GM12865 (cell line): ENCODE measurements around the gene RIT2.

ENCODE experiments used
- DNase-seq: peaks from one replicate; pipeline ENCODE4 v3.0.0; 2010; ENCODE audit warnings: low read depth
- H3K4me3 ChIP-seq: 2 replicates; pipeline ENCODE4 v1.5.1; 2011; ENCODE audit warnings: mild to moderate bottlenecking, low read depth, low read length, control low read depth
- CTCF ChIP-seq: IDR thresholded peaks from 2 replicates; pipeline ENCODE4 v1.5.1; 2011; ENCODE audit warnings: low read length, control low read depth, low read depth, inconsistent platforms; ENCODE audit not compliant: insufficient read depth; ENCODE audit errors: missing control alignments

The RIT2 gene

DNA sequence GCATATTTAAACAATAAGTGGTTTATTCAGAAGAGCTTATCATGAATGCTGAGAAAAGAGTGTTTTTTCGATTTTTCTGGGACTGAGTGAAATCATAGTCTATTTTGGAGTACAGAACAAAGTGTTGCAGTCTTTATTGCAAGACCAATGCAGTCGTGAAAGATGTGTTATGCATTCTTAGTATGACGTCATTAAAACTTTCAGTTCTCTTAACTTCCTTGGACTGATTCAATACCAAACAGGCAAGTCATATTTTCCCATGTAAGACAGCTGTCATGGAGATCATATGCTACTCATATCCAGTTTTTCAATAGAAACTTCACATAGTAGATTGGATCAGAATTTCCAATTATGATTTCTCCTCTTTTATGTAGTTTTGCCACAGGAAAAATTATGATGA, 92.6 kb downstream of the RIT2 start:
- TF ChIP-seq CTCF: no peak
- no peak overlapping the region for H3K4me3 ChIP-seq
- DNase-seq: no peak

DNA sequence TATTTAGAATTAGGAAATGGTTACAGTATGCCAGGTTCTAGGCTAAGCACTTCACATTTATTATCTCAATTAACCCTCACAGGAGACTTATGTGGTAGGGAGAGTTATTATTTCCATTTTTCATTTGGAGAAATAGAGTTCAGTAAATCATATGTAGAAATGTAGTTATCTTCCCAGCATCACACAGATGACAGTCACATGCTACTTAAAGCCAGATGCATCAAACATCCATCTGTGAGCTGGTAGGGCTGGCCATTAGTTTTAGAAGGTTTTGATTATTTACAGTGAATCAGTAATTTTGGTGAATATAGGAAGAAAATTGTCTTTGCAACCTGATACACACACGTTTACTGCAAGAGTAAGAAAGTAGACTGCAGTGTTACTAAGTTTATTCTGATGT, 97.9 kb downstream of the RIT2 start:
- no peak for TF ChIP-seq CTCF
- no peak overlapping the region for H3K4me3 ChIP-seq
- DNase-seq: no peak

DNA sequence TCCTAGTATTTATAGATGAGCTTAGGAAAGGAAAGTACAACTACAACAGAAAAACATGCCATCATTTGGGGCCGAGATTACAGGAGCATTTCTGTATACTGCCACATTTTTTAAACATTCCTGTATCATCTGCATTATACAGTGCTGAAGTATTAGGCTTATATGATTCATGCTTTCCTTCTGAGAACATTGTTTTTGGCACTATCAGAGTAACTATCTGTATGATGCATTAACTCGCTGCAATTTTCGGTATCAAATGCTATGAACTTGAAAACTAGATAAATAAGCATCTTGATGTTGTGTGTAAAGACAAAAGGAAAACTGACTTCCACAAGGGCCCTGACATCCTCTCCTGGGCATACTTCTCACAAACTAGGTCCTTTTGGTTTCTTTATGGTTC, 102.0 kb downstream of the RIT2 start:
- H3K4me3 ChIP-seq: no peak overlapping the region
- DNase-seq: no peak
- TF ChIP-seq CTCF: no peak

GRCh38 chr18:43012951-43013350, 102.5 kb downstream of the RIT2 start:
- no peak for DNase-seq
- no peak overlapping the region for H3K4me3 ChIP-seq
- no peak for TF ChIP-seq CTCF

DNA sequence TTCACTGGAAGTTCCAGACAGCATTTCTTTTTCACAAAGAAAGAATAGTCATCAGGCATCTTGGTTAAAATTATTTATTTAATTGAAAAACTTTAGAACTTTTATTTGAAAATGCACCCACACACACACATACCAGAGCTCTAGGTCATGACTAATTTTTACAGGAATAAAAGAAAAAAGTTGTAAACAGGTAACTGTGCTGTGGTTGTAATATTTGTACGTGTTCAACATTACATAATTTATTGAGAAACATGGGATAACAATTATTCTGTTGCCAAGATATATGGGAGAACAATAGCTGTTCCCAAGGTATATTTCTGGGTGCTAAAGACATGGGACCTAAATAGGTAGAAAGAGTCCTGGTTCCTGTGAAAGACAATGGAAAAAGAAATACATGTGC, 104.9 kb downstream of the RIT2 start:
- no peak overlapping the region for H3K4me3 ChIP-seq
- no peak for DNase-seq
- TF ChIP-seq CTCF: no peak

DNA sequence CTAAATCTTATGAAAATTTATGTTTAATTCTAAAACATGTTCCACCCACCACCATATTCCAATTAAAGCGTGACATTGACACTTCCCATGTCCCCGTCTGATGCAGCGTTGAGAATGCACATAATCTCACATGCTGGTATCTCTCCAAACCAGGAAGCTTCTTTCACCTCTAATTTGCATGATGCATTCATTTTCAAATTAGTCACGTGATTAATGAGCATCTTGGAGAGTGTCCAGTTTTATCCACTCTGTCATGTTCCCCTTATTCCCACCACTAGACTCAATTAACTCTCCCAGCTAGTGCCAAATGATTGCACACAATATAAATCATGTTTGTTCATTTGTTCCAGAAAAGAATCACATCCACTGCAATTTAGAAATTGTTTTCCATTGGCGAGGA, 105.8 kb downstream of the RIT2 start:
- no peak for DNase-seq
- no peak overlapping the region for H3K4me3 ChIP-seq
- TF ChIP-seq CTCF: no peak

GRCh38 chr18:43007365-43007764, 108.1 kb downstream of the RIT2 start:
- no peak for DNase-seq
- no peak for TF ChIP-seq CTCF
- no peak overlapping the region for H3K4me3 ChIP-seq
